ENCODE measurements around the gene SREBF2.

- TF ChIP-seq CTCF (IDR thresholded peaks at IDR 0.05; ENCODE audit: extremely low read depth in 1 of 2, insufficient read depth in 1 of 2, low read depth in 1 of 2, low read length in 2 of 2) (no peak), POLR2A (IDR thresholded peaks at IDR 0.05; ENCODE audit: low read depth, low read length) (no peak), FOS (IDR thresholded peaks at IDR 0.05; ENCODE audit: borderline replicate concordance, insufficient read depth, low read length) (no peak), JUN (IDR thresholded peaks at IDR 0.05; ENCODE audit: borderline replicate concordance, insufficient read depth, insufficient read length, low read depth) (no peak), MYC (IDR thresholded peaks at IDR 0.05; ENCODE audit: low read depth, low read length) (no peak), EZH2 (IDR thresholded peaks at IDR 0.05; ENCODE audit: borderline replicate concordance, low read depth, low read length, severe bottlenecking) (no peak), POLR2AphosphoS5 (IDR thresholded peaks at IDR 0.05; ENCODE audit: insufficient read depth, low read depth, low read length) (no peak), MAX (IDR thresholded peaks at IDR 0.05; ENCODE audit: insufficient read depth, insufficient read length) (no peak)
Observed at GRCh38 chr22:41856469-41856868, 23.6 kb downstream of the SREBF2 start.

Data from endothelial cell of umbilical vein (primary cell).